ENCODE measurements around the gene TIAL1. TPM values are rescaled to one million over a fixed set of nuclear protein-coding genes. Genes with fewer than 3 reads are reported as not detected.

TIAL1 gene
- total and polyA plus RNA-seq, 2 of the 13 experiments (the other 11 are each of a cell fraction or from before 2014, with no cell fraction given): 31.5 to 148 TPM

GRCh38 chr10:119596537-119597404 is at the start of gene TIAL1 (continued):
- TF ChIP-seq UBTF (CRISPR knock-in tag; IDR thresholded peaks at IDR 0.05) (peak; percentile 81), ZNF180 (CRISPR knock-in tag; IDR thresholded peaks at IDR 0.05; ENCODE audit: borderline replicate concordance, low read depth) (no peak), CEBPB (IDR thresholded peaks at IDR 0.05; ENCODE audit: borderline replicate concordance, low read depth, low read length) (no peak), GTF3A (CRISPR knock-in tag; conservative IDR thresholded peaks at IDR 0.05) (no peak), CREBL2 (CRISPR knock-in tag; IDR thresholded peaks at IDR 0.05; ENCODE audit: borderline replicate concordance) (no peak; the same call in 1 of the 2 replicates), SPEN (CRISPR knock-in tag; IDR thresholded peaks at IDR 0.05; ENCODE audit: low read depth) (no peak), CCDC6 (CRISPR knock-in tag; IDR thresholded peaks at IDR 0.05) (peak; percentile 68; the same call in 1 of the 2 replicates), NCOA5 (CRISPR knock-in tag; IDR thresholded peaks at IDR 0.05) (no peak), ZNF569 (CRISPR knock-in tag; IDR thresholded peaks at IDR 0.05; ENCODE audit: borderline replicate concordance) (no peak), RBFOX2 (IDR thresholded peaks at IDR 0.05; ENCODE audit: low read depth, low read length) (peak; percentile 83), ZNF20 (CRISPR knock-in tag; IDR thresholded peaks at IDR 0.05) (no peak), ZNF572 (CRISPR knock-in tag; IDR thresholded peaks at IDR 0.05) (peak; percentile 60; the same call in 1 of the 2 replicates), RARA (CRISPR knock-in tag; IDR thresholded peaks at IDR 0.05) (peak; percentile 26; the same call in 1 of the 2 replicates), POLR2AphosphoS2 (IDR thresholded peaks at IDR 0.05; ENCODE audit: low read depth, low read length) (no peak), ZNF574 (CRISPR knock-in tag; IDR thresholded peaks at IDR 0.05) (peak; percentile 92), ATRX (CRISPR knock-in tag; IDR thresholded peaks at IDR 0.05; ENCODE audit: borderline replicate concordance) (no peak), ZNF512B (CRISPR knock-in tag; IDR thresholded peaks at IDR 0.05; ENCODE audit: borderline replicate concordance) (no peak), ZBTB2 (CRISPR knock-in tag; IDR thresholded peaks at IDR 0.05; ENCODE audit: low read depth) (no peak), ZNF230 (CRISPR knock-in tag; IDR thresholded peaks at IDR 0.05) (no peak)

Measured in HepG2 (cell line).